HL-60/S4 treated with phorbol 12-myristate 13-acetate at 8.2 ng/mL for 4 days and 3 days (cell line): ENCODE data around the gene STRN.

Experiments used
- in situ Hi-C: fragments of 300-500 bp; cut with MboI; formaldehyde crosslinking; loops from 2 replicates; pipeline ENCODE4 v1.15.0; 2022; ENCODE audit warnings: low sequenced_read_pairs

STRN gene

DNA sequence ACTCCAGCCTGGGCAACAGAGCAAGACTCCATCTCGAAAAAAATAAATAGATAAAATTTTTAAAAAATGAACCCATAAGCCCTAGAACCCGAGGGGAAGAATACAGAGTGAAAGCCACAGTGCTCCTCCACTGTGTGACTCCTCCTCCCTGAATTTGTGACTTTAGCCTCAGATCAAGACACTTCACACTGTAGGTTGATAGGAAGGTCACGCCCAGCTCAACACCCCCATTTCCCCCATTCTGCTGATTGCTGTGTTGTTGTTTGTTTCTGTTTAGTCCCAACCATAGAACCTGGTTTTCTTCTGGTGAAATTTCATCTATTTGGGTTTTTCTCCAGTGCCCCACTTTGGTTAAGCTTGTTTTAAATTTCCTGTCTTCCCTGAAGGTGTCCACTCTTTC lies 167.6 kb downstream of the STRN start:
- in situ Hi-C loops, result loop anchor here (25.0 kb wide), 1 partner anchor 436 kb away; the partner anchor contains the start of gene CRIM1

DNA sequence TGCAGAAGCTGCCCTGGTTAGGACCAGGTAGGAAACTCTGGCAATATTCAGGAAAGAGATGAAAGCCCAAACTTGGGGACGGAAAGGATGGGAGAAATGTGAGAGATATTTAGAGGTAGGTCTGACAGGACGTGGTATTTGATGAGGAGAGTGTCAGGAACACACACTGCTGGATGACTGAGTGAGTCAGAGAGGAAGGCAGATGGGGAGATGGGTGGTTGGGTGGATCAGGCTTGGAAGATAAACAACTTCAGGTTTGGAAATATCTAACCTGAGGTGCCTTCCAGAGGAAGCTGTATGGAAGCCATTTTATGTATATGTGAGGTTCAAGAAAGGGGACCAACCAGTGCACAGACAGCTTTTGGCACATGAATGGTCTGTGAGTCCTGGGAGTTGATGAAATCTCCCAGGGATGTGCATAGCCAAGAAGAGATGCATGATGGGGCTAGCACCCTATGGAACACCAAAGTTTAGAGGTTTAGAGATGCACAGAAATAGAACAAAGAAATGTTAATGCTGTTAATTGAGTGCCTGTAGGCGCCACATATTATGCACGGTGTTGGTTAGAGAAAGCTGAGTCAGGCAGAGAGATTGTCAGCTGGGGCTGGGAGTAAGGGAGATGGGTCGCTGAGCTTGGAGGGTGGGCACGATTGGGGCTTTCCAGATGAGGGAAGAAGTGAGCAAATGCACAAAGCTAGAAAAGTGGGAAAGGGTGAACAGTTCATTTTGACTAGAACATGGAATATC lies 168.8 kb downstream of the STRN start:
- in situ Hi-C loops, result loop anchor here (25.0 kb wide), 1 partner anchor 435 kb away; the partner anchor contains the start of gene CRIM1
